NCI-H748 treated with DMSO at 0.1 percent for 48 hours (cell line): ENCODE measurements around the gene RERE.

Source experiments
- DNase-seq: peaks from one replicate; lab custom pipeline; 2025; lab: John Stamatoyannopoulos, UW

The RERE gene

GRCh38 chr1:8378981-8379470 lies 438.4 kb downstream of the RERE start:
- no peak for DNase-seq

- DNase-seq: no peak
Observed at GRCh38 chr1:8378178-8378577, 439.3 kb downstream of the RERE start.

- DNase-seq: no peak
Observed at GRCh38 chr1:8377271-8377981, 440.0 kb downstream of the RERE start.

GRCh38 chr1:8376358-8376840 lies 441.0 kb downstream of the RERE start:
- no peak for DNase-seq

- DNase-seq: no peak
Observed at GRCh38 chr1:8374812-8375211, 442.6 kb downstream of the RERE start.

GRCh38 chr1:8374356-8374755 lies 443.1 kb downstream of the RERE start:
- DNase-seq: no peak

- no peak for DNase-seq
Observed at GRCh38 chr1:8373581-8374241, 443.7 kb downstream of the RERE start.

GRCh38 chr1:8373125-8373524 lies 444.3 kb downstream of the RERE start:
- DNase-seq: no peak

GRCh38 chr1:8371372-8371991 lies 446.0 kb downstream of the RERE start:
- DNase-seq: no peak

GRCh38 chr1:8370905-8371315 lies 446.5 kb downstream of the RERE start:
- peak; percentile 76 for DNase-seq

- peak; percentile 76 for DNase-seq
Observed at GRCh38 chr1:8370046-8370881, 447.2 kb downstream of the RERE start.

GRCh38 chr1:8368956-8369639 lies 448.3 kb downstream of the RERE start:
- no peak for DNase-seq

- no peak for DNase-seq
Observed at GRCh38 chr1:8367571-8368194, 449.8 kb downstream of the RERE start.

GRCh38 chr1:8365661-8366362 lies 451.6 kb downstream of the RERE start:
- no peak for DNase-seq

- DNase-seq: no peak
Observed at GRCh38 chr1:8364528-8365442, 452.7 kb downstream of the RERE start.

- no peak for DNase-seq
Observed at GRCh38 chr1:8363767-8364301, 453.6 kb downstream of the RERE start.

GRCh38 chr1:8363186-8363766 lies 454.2 kb downstream of the RERE start:
- no peak for DNase-seq

- no peak for DNase-seq
Observed at GRCh38 chr1:8362701-8363101, 454.7 kb downstream of the RERE start.
